ENCODE measurements around the gene B3GALT5. TPM values are rescaled to one million over a fixed set of nuclear protein-coding genes. Genes with fewer than 3 reads are reported as not detected.

B3GALT5 gene
- polyA plus RNA-seq, 2 donors = 0.47 to 0.49 TPM

GRCh38 chr21:39714331-39714730, 101.6 kb downstream of the B3GALT5 start:
- no peak overlapping the region for H3K27ac ChIP-seq (ENCODE audit: low read depth in 2 of 2, low read length in 1 of 2)
- H3K4me3 ChIP-seq (ENCODE audit: low read depth in 1 of 2, low read length in 2 of 2) = no peak overlapping the region
- 82% methylated on average over 1 of the region's 1 CpG for WGBS, 2 donors
- no peaks in the 10 kb centered on the region for H3K27me3 ChIP-seq (ENCODE audit: control insufficient read depth in 1 of 2, insufficient read depth in 2 of 2, low read length in 2 of 2)
- no peaks in the 10 kb centered on the region for H3K4me1 ChIP-seq (ENCODE audit: control insufficient read depth in 2 of 2, insufficient read depth in 2 of 2, low read length in 1 of 2)
- H3K36me3 ChIP-seq (ENCODE audit: control insufficient read depth in 2 of 2, insufficient read depth in 2 of 2, low read length in 1 of 2) = no peaks in the 10 kb centered on the region
- no peaks in the 10 kb centered on the region for H3K9me3 ChIP-seq (ENCODE audit: control insufficient read depth in 2 of 2, insufficient read depth in 1 of 2, low read depth in 1 of 2, low read length in 1 of 2)

- Histone ChIP-seq H3K27me3 (ENCODE audit: control insufficient read depth in 1 of 2, insufficient read depth in 2 of 2, low read length in 2 of 2) (no peaks in the 10 kb centered on the region), H3K27ac (ENCODE audit: low read depth in 2 of 2, low read length in 1 of 2) (no peak overlapping the region), H3K36me3 (ENCODE audit: control insufficient read depth in 2 of 2, insufficient read depth in 2 of 2, low read length in 1 of 2) (no peaks in the 10 kb centered on the region), H3K4me1 (ENCODE audit: control insufficient read depth in 2 of 2, insufficient read depth in 2 of 2, low read length in 1 of 2) (no peaks in the 10 kb centered on the region), H3K4me3 (ENCODE audit: low read depth in 1 of 2, low read length in 2 of 2) (no peak overlapping the region), H3K9me3 (ENCODE audit: control insufficient read depth in 2 of 2, insufficient read depth in 1 of 2, low read depth in 1 of 2, low read length in 1 of 2) (no peaks in the 10 kb centered on the region)
- WGBS, 2 donors = 29 to 31% methylated on average over 10 of the region's 10 CpGs
These were observed 103.2 kb downstream of the B3GALT5 start for GRCh38 chr21:39715804-39716397.

GRCh38 chr21:39720126-39720778, 107.5 kb downstream of the B3GALT5 start:
- peaks cover 3 to 5% of the 10 kb centered on the region in 2 donors for H3K9me3 ChIP-seq (ENCODE audit: control insufficient read depth in 2 of 2, insufficient read depth in 1 of 2, low read depth in 1 of 2, low read length in 1 of 2)
- no peaks in the 10 kb centered on the region for H3K36me3 ChIP-seq (ENCODE audit: control insufficient read depth in 2 of 2, insufficient read depth in 2 of 2, low read length in 1 of 2)
- WGBS, 2 donors = 78 to 79% methylated on average over 5 of the region's 5 CpGs

DNA sequence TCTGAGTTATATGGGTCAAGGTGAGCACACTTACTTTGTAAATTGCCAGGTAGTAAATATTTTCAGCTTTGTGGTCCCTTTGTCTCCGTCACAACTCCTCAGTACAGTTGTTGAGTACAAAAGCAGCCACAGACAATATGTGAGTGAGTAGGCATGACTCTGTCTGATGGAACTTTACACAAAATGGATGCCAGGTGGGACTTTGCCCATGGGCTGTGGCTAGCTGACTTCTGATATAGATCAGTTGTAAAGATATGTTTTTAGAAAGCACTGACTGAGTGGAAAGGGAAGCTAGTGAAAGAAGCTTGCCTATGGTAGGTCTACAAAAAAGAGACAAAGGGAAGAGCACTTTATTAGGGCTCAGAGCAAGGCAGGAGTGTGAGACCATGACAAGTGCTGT, 109.1 kb downstream of the B3GALT5 start:
- H3K9me3 ChIP-seq (ENCODE audit: control insufficient read depth in 2 of 2, insufficient read depth in 1 of 2, low read depth in 1 of 2, low read length in 1 of 2) = peaks cover 3 to 5% of the 10 kb centered on the region in 2 donors
- H3K27ac ChIP-seq (ENCODE audit: low read depth in 2 of 2, low read length in 1 of 2) = no peak overlapping the region
- no peak overlapping the region for H3K4me3 ChIP-seq (ENCODE audit: low read depth in 1 of 2, low read length in 2 of 2)
- H3K4me1 ChIP-seq (ENCODE audit: control insufficient read depth in 2 of 2, insufficient read depth in 2 of 2, low read length in 1 of 2) = no peaks in the 10 kb centered on the region
- H3K27me3 ChIP-seq (ENCODE audit: control insufficient read depth in 1 of 2, insufficient read depth in 2 of 2, low read length in 2 of 2) = peaks cover 0 to 3% of the 10 kb centered on the region in 2 donors
- 81 to 90% methylated on average over 1 of the region's 1 CpG for WGBS, 2 donors
- H3K36me3 ChIP-seq (ENCODE audit: control insufficient read depth in 2 of 2, insufficient read depth in 2 of 2, low read length in 1 of 2) = no peaks in the 10 kb centered on the region

More at GRCh38 chr21:39720126-39720778, 107.5 kb downstream of the B3GALT5 start:
- H3K27me3 ChIP-seq (ENCODE audit: control insufficient read depth in 1 of 2, insufficient read depth in 2 of 2, low read length in 2 of 2) = peaks cover 0 to 3% of the 10 kb centered on the region in 2 donors
- no peak overlapping the region for H3K27ac ChIP-seq (ENCODE audit: low read depth in 2 of 2, low read length in 1 of 2)
- H3K4me1 ChIP-seq (ENCODE audit: control insufficient read depth in 2 of 2, insufficient read depth in 2 of 2, low read length in 1 of 2) = no peaks in the 10 kb centered on the region
- no peak overlapping the region for H3K4me3 ChIP-seq (ENCODE audit: low read depth in 1 of 2, low read length in 2 of 2)

Other genes with a start within 250 kb of the B3GALT5 start
- gene LCA5L, start 167.2 kb upstream of the B3GALT5 start, polyA plus RNA-seq = under 1 TPM; 0.31 to 0.48 TPM
- gene SH3BGR, start 161.0 kb upstream of the B3GALT5 start, polyA plus RNA-seq = 1 to 10 TPM; 4.9 TPM
- not detected for gene IGSF5, start 132.2 kb downstream of the B3GALT5 start, polyA plus RNA-seq

Measured in esophagus (tissue), 2 donors.